GM18909 (cell line): Measurements from ENCODE around the gene SORBS1.

ENCODE experiments used
- ATAC-seq: cut with Tn5 transposase; IDR thresholded peaks from one replicate; pipeline ENCODE4 v1.9.1; 2021; ENCODE audit warnings: mild to moderate bottlenecking; ENCODE audit not compliant: unreplicated experiment, poor library complexity

Gene SORBS1

DNA sequence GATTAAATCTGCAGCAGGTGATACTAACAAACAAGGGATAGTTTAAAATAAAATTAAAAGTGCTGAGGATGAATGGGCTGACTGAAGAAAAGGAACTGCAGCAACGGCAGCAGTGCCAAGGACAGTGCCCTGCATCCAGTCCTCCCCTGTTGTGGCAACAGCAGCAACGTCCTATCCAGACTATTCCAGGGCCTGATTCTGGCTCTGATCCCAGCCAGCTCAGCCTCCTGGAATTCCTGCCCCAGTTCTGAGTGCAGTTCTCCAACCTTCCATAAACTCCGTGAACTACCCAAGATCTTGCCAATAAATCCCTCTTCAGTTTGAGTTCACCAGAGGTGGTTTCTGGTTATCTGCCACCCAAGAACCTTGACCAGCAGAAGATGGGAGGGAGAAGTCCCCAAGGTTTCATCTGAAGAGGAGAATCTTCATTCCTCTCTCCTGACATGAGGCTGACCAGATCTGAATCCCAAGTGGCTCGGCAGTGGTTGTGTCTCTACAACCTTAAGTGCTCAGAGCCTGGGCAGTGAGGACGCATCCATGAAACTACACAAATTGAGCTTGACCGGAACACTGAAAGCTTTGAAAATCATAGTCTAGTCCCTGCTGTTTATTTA is 115.8 kb downstream of the SORBS1 start:
- no peak for ATAC-seq

DNA sequence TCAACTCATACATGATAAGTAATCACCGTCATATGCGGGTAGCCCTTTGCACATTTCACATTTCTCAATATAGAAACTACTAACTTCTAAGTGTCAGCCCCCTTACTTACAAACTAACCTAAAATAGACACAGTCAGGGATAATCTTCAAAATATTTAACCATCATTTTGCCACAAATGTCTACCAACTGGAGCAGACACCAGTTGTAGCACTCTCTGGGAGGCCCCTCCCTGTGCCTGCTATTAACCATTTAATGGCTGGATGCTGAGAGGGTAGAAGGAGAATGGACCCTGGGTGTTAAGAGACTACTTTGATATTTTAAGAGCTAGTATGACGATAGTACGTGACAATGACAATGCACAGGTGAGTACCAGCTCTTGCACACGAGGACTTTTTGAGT is 116.4 kb downstream of the SORBS1 start:
- ATAC-seq = no peak

- ATAC-seq = no peak
Measured at GRCh38 chr10:95443636-95444035, 117.5 kb downstream of the SORBS1 start.

DNA sequence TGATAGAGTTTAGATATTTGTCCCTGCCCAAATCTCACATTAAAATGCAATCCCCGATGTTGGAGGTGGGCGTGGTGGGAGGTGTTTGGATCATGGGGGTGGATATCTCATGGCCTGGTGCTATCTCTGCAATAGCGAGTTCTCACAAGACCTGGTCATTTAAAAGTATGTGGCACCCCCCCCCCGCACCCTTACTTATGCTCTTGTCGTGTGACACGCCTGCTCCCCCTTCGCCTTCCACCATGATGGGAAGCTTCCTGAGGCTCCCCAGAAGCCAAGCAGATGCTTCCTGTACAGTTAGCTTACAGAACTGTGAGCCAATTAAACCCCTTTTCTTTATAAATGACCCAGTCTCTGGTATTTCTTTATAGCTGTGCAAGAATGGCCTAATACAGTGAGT is 118.8 kb downstream of the SORBS1 start:
- no peak for ATAC-seq

GRCh38 chr10:95441547-95441923 is 119.6 kb downstream of the SORBS1 start:
- ATAC-seq = peak; percentile 27

- peak; percentile 89 for ATAC-seq
Measured at GRCh38 chr10:95440756-95441546, 120.2 kb downstream of the SORBS1 start.

GRCh38 chr10:95440038-95440725 is 121.0 kb downstream of the SORBS1 start:
- no peak for ATAC-seq

- no peak for ATAC-seq
Measured at GRCh38 chr10:95438781-95439180, 122.4 kb downstream of the SORBS1 start.

GRCh38 chr10:95437669-95438068 is 123.5 kb downstream of the SORBS1 start:
- ATAC-seq = no peak

- ATAC-seq = no peak
Measured at GRCh38 chr10:95435548-95436279, 125.5 kb downstream of the SORBS1 start.

DNA sequence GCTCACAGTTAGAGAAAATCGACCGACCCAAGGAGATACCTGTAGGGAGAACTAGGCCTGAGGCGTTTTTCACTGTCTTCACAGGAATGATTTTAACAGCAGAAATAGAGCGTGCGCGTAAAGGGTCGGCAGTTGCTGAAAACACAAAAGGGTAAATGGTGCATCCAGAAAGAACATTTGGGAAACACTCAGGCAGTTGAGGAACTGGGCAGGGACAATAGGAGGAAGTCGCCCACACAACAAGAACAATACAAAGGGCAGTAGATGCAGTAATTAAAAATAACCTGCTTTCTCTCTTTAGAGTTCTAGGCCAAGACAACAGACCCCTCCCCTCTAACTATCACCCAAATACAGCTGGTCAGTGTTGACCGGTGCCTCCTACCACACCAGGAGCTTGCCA is 126.6 kb downstream of the SORBS1 start:
- no peak for ATAC-seq

GRCh38 chr10:95431900-95432342 is 129.2 kb downstream of the SORBS1 start:
- peak; percentile 63 for ATAC-seq

DNA sequence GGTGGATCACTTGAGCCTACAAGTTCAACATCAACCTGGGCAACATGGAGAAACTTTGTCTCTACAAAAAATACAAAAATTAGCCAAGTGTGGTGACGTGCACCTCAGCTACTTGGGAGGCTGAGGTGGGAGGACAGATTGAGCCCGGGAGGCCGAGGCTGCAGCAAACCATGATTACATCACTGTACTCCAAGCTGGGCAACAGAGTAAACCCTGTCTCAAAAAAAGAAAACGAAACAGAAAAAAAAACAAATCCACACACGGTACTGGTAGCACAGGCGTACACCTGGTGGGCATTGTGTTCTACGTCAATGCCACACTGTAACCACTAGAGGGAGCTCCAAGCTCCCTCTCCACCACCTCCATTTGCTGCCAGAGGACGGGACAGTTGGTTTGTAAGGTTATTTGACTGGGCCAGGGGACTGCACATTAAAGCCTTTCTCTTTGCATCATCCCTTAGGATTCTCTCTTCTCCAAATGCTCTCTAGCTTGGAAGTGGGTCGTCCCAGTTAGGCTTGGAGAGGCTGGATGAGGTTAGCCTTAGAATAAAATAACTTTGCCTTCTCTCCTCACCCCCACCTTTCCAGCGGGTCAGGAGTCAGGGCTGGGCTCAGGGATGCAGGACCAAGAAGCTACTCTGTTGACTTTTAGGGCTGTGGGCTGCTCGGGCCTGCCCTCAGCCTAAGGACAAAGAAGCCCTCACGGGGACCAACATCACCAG is 130.8 kb downstream of the SORBS1 start:
- ATAC-seq = peak; percentile 87

GRCh38 chr10:95429639-95430038 is 131.5 kb downstream of the SORBS1 start:
- no peak for ATAC-seq

GRCh38 chr10:95428701-95429100 is 132.5 kb downstream of the SORBS1 start:
- no peak for ATAC-seq

GRCh38 chr10:95426482-95426881 is 134.7 kb downstream of the SORBS1 start:
- no peak for ATAC-seq

DNA sequence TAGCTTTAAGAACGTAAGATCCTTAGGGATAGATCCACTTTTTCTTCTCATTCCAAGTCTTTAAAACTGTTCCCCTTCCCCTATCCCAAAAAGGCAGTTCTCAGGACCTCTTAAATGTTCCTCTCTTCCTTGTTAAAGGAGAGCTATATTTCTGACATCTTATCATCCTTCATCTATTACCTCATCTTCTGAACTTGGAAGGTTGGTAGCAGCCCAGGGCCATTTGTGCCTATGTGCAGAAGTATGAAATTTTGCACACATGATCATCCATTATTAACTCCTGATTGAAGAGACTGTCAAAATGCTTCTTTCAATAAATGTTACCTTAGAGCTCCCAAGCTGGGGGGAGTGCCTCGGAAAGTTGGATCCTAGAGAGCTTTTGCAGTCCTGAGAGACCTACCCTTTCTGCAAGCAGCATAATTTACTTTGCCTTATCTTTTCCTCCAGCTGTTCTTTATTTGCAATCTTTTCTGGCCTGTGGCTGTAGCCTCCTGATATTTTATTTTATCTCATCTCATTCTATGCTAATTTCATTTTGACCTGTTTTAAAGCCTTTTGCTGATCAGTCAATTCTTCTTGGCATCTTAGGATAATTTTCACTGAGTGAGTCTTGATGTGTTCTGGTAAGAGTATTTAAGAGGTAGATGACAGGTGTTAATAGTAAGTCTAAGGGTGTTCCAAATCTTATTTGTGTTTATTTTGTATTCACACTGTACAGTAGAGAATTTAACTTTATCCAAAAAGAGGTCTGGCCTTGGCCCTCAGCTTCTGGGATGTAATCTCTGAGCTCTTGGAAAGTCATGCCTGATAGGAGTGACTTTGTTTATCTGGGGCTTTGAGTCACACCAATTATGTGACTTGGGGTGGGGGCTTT is 135.3 kb downstream of the SORBS1 start:
- ATAC-seq = no peak

DNA sequence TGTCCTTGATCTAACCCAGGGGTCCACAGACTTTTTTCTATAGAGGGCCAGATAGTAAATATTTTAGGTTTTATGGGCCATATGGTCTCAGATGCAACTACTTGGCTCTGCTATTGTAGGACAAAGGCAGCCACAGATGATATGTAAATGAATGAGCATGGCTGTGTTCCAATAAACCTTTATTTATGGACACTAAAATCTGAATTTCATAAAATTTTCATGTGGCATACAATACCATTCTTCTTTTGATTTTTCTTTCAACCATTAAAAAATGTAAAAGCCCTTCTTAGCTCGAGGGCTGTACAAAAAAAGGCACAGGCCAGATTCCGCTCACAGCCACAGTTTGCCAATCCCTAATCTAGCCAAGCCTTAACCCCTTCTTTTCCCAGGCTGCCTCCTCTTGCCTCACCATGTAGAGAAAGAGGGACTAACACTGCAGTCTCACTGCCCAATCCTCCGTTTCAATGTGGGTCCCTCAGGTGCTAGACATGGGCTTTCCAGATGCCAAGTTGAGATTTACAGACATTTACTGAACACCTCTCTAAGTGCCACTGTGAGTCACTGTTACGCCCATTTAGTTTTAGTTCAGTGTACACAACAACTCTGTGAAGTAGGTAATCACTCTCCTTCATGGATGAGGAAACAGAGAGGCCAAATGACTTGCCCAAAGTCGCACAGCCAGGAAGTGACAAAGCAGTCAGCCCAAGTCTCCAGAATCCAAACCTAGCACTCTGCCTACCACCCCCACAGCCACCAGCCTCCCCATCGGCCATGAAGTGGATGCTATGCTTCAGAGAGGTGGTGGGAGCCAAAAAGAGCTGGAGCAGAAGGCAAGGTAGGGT is 137.8 kb downstream of the SORBS1 start:
- ATAC-seq = no peak
